Fibroblast of skin of scalp (primary cell): ENCODE results near the gene BSG.
"Not testable (repeated sequence)": the region's sequence is repeated elsewhere in the genome, so short reads cannot be mapped to it uniquely, and the experiment has no call there.

Source experiments
- DNase-seq: peaks from one replicate; pipeline ENCODE4 v3.0.0-alpha.2; 2013

Gene BSG

DNA sequence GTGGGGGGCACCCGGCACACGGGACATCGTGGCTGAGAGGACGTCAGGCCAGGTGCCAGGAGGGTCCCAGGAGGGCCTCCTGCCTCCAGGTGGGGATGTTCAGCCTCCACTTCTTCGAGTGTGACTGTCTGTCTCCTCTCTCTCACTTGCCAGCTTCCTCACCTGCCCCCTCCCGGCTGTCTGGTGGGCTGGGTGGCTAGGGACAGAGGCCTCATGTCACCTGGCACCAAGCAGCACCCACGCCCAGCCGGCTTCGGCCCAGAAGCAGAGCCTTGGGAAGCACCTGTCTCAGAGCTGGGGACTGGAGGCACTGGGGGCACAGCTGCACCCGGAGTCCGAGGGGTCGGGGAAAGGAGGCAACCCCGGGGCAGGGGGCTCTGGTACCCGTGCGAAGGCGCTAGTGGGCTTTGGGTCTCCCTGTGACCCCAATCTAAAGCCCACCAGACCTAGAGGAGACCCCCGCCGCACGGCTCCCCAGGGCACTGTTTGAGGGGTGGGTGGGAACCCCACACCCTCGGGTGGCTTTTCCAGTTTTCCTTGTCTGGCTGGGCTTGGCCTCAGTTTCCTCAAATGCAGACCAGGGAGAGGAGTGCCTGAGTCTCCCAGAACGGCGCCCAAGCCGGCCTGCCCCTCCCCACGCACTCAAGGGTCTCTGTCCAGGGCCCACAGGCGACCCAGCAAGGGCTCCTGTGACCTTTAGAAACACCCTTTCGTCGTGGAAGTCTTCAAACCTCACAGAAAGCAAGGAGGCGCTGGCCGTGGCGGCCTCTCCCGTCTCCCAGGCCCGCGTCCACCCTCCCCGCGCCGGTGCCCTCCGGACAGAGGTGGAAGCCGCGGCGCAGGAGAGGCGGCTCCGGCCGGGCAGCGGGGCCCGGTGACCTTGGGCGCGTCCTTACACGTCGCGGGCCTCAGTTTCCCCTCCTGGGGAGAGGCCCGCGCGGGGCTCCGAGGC is 16.6 kb downstream of the BSG start:
- DNase-seq, result no peak

DNA sequence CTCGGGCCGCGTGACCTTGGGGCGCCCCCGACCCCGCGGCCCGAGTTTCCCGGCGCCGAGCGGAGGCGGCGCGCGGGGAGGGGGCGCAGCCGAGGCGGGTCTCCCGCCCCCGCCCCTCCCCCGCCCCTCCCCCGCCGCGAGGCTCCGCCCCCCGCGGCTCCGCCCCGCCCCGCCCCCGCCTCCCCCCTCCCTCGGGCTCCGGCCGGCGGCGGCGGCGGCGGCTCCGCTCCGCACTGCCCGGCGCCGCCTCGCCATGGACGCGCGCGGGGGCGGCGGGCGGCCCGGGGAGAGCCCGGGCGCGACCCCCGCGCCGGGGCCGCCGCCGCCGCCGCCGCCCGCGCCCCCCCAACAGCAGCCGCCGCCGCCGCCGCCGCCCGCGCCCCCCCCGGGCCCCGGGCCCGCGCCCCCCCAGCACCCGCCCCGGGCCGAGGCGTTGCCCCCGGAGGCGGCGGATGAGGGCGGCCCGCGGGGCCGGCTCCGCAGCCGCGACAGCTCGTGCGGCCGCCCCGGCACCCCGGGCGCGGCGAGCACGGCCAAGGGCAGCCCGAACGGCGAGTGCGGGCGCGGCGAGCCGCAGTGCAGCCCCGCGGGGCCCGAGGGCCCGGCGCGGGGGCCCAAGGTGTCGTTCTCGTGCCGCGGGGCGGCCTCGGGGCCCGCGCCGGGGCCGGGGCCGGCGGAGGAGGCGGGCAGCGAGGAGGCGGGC is 17.4 kb downstream of the BSG start, which contains the start of gene HCN2:
Gene HCN2 (plus strand): TSS at position 189 of the 703 bp plus-strand sequence. CDS start 65 bp downstream, at position 254.
- DNase-seq, result no peak

DNA sequence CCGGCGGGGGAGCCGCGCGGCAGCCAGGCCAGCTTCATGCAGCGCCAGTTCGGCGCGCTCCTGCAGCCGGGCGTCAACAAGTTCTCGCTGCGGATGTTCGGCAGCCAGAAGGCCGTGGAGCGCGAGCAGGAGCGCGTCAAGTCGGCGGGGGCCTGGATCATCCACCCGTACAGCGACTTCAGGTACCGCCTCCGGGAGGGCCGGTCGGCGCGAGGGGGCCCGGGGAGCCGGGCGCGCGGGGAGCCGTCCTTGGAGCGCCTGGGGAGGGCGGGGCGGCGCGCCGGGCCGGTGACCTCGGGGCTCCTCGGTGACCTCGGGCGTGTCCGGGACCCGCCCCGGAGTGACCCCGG is 18.0 kb downstream of the BSG start:
- DNase-seq, result peak; percentile 34

DNA sequence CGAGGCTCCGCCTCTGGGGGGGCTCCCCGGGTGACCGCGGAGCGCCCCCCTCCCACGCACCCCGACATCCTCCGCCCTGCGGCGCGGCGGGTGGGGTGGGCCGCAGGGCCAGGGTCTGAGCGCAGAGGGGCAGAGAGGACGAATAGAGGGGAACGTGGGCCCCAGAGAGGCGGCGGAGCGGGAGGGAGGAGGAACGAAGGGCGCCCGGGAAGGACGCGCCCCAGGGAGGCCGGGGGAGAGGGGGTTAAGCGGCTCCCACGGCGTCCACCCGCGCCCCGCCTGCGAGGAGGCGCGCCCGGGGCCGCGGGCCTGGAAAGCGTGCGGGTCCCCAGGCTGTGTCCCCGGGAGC is 18.3 kb downstream of the BSG start:
- DNase-seq, result no peak

DNA sequence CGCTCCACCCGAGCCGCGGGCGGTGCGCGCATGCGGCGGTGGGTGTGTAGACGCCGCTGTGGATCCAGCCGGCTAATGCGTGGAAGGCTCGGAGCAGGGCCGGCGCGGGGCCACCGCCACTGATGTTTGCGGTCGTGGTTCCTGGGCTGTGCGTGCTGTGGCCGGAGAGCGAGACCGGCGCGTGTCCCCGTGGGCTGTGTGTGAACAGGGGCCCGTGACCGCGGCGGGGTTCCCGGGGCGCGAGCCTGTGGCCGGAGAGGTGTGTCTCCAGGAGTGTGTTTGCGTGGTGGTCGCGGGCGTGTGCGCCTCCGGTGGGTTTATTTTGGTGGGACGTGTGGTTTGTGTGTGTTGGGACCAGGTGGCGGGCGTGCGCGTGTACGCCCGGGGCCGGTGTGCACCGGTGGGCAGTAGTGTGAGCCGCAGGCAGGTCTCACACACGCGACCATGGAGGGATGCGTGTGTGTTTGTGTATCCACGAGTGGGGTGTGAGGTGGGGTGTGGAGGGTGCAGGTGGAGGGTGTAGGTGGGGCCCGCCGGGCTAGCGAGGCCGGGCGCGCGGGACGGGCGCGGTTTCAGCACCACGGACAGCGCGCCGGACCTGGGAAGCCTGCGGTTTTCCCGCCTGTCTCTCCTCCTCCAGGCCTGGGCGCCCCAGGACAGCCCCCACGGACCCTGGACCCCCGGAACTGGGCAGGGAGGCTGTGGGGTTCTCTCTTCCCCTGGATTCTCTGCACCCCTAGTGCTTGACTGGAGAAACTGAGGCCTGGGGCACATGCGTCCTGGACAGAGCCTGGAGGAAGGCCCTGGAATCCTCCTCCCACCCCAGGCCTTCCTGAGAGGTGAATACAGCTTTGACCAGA is 18.9 kb downstream of the BSG start:
- DNase-seq, result no peak

DNA sequence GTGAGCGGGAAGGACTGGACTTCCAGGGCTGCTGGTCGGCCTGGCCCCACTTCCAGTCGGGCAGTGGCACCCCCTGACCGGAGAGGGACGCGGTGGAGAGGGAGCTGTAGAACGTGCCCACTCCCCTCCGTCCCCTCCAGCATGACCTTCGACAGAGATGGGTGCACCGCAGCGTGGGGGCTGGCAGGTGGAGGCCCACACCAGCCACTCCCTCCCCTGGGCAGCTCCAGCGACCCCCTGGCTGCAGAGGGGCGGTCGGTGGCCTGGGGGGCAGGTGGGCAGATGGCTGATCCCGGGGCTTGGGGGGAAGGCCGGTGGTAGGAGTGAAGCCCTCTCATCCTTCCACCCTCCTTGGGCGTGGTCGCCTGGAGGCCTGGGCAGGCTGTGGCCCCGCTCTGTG is 19.7 kb downstream of the BSG start:
- no peak for DNase-seq

DNA sequence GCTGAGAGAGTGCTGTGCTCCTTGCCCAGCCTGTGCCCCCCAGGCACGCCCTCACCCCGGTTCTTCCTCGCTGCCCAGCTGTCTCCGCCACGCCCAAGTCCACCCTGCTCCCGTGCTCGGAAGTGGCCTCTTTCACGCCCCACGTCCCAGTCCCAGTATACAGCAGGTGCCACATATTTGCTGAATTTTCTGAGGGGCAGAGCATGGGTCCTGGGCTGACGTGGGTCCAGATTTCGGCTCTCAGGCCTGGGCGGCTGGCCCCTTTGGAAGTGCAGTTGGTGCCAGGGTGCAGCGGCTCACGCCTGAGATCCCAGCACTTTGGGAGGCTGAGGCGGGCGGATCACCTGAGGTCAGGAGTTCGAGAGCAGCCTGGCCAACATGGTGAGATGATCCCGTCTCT is 20.7 kb downstream of the BSG start:
- DNase-seq, result no peak

DNA sequence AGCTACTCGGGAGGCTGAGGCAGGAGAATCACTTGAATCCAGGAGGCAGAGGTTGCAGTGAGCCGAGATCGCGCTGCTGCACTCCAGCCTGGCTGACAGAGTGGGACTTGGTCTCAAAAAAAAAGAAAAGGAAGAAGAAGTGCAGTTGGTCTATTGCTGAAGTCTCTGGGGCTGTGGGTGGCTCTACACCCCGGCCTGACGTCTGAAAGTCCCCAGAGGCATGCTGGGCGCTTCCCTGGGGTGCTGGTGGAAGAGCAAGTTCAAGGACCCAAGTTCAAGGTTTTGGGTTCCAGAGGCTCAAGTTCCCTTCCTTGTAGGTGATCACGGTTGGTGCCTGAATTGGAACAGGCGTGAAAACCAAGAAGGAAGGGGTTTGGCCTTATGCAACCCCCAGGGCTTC is 21.1 kb downstream of the BSG start:
- no peak for DNase-seq

DNA sequence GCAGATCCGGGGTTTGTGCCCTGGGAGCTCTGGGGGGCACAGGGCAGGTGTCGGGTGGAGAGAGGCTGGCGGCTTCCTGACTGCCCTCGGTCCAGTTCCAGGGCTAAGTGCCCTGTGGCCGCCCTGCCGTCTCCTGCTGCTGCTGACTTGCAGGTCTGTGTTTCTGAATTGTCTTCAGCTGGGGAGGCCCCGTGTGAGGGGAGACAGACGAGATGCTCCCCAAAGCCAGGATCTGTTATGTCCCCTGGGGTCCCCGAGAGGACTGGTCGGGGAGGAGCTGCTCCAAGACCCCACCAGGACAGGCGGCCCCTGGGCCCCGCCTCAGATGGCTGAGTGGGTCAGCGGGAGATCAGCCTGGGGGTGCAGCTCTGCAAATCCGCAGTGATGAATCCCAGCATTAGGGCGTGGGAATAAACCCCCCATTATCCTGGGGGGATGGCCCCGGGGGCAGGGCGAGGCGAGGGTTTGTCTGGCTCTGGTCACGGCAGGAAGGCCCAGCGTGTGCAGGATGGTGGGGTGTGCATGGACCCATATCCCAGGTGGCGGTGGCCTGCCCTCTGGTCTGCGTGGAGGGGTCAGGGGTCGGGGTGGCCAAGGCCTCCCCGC is 22.0 kb downstream of the BSG start:
- DNase-seq, result no peak

DNA sequence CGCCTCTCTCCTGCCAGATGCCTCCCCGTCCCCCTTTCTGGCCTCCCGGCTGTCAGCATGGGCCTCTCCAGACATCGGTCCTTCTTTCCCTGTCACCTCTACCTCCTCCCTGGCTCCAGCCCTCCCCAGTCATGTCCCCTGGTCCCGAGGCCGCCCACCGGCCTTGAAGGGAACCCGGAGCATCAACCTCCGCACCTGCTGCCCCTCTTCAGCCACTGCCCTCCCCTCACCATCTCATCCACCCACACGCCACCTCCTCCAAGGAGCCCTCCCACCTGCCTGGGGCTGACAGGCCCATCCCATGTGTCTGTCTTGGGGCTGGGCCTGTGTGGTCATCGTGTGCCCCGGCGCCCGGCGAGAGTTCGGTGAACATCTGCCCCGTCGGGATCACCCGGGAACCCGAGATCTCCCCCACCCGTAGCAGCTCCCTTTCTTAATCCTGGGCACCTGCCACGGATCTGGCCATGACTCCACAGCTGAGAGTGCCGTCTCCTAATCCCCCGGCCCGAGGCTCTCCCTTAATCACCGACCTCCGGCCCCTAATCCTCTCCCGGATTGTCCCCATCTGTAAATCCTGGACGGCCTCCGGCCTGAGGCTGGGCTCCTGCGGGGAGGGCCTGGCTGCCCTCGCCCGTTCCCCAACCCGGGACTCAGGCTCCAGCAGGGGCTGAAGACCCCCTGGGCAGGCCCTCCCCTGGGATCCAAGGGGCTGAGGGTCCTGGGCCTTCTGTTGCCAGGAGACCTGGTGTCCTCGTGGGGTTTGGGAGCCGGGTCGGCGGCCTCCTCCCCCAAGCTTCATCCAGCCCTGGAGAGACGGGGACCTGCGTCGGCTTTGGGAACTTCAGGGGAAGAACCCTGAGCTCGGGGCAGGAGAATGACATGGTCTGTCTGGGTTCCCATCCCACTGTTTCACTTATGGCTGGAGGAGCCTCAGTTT is 23.2 kb downstream of the BSG start:
- no peak for DNase-seq

DNA sequence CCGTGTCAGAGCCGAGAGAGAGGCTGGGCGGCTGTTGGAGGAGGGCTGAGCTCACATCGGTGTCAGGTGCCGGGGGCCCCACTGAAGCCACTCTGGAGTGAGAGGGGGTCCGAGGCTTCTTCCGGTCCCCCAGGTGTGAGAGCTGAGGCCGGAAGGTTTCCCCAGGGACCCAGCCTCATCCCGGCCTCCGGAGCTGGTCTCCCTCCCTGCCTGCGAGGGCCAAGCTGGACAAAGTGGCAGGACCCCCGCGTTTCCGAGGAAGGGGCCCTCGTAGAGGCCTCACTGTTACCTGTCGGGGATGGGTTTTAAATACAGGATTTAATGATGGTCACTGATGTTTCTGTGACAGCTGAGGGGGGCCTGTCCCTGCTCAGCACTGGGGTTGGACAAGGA is 23.9 kb downstream of the BSG start:
- no peak for DNase-seq

DNA sequence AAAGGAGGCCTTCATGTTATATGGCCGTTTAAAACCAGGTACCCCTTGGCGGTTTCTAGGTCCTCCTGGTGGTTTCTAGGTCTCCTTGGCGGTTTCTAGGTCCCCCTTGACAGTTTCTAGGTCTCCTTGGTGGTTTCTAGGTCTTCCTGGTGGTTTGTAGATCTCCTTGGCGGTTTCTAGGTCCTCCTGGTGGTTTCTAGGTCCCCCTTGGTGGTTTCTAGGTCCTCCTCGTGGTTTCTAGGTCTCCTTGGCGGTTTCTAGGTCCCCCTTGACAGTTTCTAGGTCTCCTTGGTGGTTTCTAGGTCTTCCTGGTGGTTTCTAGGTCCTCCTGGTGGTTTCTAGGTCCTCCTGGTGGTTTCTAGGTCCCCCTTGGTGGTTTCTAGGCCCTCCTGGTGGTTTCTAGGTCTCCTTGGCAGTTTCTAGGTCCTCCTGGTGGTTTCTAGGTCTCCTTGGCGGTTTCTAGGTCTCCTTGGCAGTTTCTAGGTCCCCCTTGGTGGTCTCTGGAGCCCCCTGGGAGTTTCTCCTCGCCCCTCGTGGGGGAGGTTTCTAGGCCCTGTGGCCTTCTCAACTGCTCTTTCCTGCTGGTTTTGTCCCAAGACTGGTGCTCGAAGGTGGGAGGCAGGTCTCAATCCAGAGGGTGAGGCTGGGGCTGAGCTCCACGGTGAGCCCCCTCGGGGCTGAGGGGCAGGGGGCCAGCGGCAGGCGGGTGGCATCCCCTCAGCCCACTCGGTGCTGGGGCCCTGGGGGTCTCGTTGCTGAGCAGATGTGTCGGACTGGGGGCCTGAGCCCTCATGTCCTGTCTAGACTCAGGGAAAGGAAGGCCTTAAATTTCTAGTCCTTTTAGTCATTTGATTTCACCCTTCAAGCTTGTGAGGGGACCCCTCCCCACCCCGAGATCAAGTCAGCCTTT is 25.3 kb downstream of the BSG start:
- DNase-seq, result no peak

DNA sequence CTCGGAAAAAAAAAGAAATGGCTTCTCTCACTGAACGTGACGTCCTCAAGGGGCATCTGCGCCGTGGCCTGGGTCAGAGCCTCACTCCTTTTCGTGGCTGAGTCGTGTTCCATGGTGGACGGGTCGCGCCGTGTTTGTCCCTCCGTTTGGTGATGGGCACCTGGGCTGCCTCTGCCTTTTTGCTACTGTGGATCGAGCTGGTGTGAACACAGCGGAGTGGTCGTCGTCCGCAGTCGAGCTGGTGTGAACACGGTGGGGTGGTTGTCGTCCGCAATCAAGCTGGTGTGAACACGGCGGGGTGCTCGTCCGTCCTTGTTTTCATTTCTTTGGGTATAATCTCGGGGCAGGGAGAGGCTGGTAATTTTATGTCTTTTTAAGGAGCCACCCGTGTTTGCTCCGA is 28.9 kb downstream of the BSG start:
- DNase-seq, result no peak

DNA sequence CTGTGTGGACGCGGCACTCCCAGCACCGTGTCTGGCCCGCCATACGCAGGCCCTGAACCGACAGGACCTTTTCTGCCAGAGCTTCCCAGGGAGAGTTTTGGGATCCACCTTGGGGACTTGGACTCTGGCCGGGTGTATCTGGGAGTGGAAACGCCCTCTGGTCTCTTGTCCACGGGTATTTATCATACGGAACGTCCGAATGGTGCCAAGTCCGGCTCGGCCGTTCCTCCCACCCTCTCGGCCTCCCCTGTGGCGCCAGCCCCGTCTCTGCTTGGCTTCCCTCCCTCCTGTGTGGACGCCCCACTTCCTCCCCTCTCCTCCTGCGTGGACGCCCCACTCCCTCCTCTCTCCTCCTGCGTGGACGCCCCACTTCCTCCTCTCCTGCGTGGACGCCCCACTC is 29.4 kb downstream of the BSG start:
- DNase-seq, result no peak

DNA sequence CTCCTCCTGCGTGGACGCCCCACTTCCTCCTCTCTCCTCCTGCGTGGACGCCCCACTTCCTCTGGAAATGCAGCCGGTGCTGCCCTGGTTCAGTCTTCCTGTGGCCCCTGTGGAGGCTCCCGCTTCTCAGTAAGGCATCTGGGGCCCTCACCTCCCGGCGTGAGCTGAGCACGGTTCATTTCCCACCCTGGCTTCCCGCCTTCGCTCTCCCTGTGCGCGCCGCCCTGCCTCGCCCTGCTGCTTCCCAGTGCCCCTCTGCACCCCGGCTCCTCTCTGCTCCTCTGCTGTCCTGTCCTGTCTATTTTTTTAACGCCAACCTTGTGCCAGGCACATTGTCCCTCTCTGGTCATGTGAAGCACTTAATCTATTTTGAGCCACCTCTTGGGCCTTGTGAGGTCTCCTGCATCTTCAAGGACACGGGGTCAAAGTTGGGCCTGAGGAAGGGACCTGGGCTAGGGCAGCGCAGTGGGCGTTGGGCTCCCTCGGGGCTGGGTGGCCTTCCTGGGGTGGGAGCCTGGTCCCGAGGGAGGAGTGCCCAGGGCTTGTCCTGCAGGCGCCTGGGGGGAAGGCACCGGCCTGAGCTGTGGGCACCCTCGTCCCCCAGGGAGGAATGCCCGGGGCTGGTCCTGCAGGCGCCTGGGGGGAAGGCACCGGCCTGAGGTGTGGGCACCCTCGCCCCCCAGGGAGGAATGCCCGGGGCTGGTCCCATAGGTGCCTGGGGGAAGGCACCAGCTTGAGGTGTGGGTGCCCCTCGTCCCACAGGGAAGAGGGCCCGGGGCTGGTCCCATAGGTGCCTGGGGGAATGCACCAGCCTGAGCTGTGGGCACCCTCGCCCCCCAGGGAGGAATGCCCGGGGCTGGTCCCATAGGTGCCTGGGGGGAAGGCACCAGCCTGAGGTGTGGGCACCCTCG is 30.2 kb downstream of the BSG start:
- no peak for DNase-seq

DNA sequence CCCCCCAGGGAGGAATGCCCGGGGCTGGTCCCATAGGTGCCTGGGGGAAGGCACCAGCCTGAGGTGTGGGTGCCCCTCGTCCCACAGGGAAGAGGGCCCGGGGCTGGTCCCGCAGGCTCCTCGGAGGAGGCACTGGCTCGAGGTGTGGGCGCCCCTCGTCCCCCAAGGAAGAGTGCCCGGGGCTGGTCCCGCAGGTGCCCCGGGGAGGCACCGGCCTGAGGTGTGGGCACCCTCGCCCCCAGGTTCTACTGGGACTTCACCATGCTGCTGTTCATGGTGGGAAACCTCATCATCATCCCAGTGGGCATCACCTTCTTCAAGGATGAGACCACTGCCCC is 30.9 kb downstream of the BSG start:
- DNase-seq, result not testable (repeated sequence)

DNA sequence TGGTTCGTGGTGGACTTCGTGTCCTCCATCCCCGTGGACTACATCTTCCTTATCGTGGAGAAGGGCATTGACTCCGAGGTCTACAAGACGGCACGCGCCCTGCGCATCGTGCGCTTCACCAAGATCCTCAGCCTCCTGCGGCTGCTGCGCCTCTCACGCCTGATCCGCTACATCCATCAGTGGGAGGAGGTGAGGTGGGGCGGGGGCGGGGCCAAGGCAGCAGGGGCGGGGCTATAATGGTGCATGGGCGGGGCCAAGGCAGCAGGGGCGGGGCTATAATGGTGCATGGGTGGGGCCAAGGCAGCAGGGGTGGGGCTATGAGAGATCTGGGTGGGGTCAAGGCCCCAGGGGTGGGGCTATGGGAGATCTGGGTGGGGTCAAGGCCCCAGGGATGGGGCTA is 31.4 kb downstream of the BSG start:
- not testable (repeated sequence) for DNase-seq

DNA sequence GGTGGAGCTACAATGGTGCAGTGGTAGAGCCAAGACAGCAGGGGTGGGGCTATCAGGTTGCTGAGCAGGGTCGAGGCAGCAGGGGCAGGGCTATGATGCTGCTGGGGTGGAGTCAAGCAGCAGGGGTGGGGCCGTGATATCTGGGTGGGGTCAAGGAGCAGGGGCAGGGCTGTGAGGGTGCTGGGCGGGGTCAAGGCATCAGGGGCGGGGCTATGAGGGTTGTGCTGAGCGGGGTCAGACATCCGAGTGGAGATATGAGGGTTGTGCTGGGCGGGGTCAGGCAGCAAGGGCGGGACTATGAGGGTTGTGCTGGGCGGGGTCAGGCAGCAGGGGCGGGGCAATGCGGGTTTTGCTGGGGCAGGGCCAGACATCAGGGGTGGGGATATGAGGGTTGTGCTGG is 32.0 kb downstream of the BSG start:
- DNase-seq, result no peak
